IMR-90 (cell line): ENCODE data around the gene SLIT1. TPM values are rescaled to one million over a fixed set of nuclear protein-coding genes. Genes with fewer than 3 reads are reported as not detected.

Experiments used
- ATAC-seq: fragments of 200-7000 bp; cut with Tn5 transposase; 2 replicates; pipeline ENCODE4 v1.9.1; 2020; ENCODE audit warnings: low read depth, mild to moderate bottlenecking, moderate library complexity
- BruUV-seq: library from RNA; stranded (reverse); fragments of 400-500 nt; replicated peaks from 2 replicates; lab custom pipeline; 2021; lab: Mats Ljungman, UMichigan
- CTCF ChIA-PET: fragments of 300-600 bp; formaldehyde crosslinking; extraction: SDS; loops from one replicate; lab custom pipeline; 2021; ENCODE audit warnings: antibody characterized with exemption; lab: Yijun Ruan, JAX
- POLR2A ChIA-PET: fragments of 300-600 bp; sonication (Branson Sonifier 250); formaldehyde crosslinking; loops from one replicate; lab custom pipeline; 2022; ENCODE audit warnings: antibody characterized with exemption; ENCODE audit not compliant: unreplicated experiment; lab: Charles Lee
- DNase-seq: peaks from one replicate; pipeline ENCODE4 v3.0.0; 2013
- H2AFZ ChIP-seq: replicated peaks from 2 replicates; pipeline ENCODE3; 2013; ENCODE audit warnings: low read length, mild to moderate bottlenecking; ENCODE audit not compliant: poor library complexity
- H2AK5ac ChIP-seq: 2 replicates; pipeline ENCODE4 v1.6.1; 2013; ENCODE audit warnings: low read depth, low read length, inconsistent platforms
- H2AK9ac ChIP-seq: replicated peaks from 2 replicates; pipeline ENCODE3; 2013; ENCODE audit warnings: mild to moderate bottlenecking, low read depth, low read length, moderate library complexity; ENCODE audit not compliant: poor library complexity
- H2BK120ac ChIP-seq: 2 replicates; pipeline ENCODE4 v1.6.1; 2013; ENCODE audit warnings: low read depth, low read length, inconsistent platforms
- H2BK15ac ChIP-seq: 3 replicates; pipeline ENCODE4 v1.6.1; 2013; ENCODE audit warnings: low read depth, low read length, inconsistent platforms
- H2BK20ac ChIP-seq: 2 replicates; pipeline ENCODE4 v1.6.1; 2013; ENCODE audit warnings: low read depth, mild to moderate bottlenecking, inconsistent platforms, low read length, moderate library complexity
- H2BK5ac ChIP-seq: 2 replicates; pipeline ENCODE4 v1.6.1; 2013; ENCODE audit warnings: mild to moderate bottlenecking, low read depth, low read length, inconsistent platforms; ENCODE audit not compliant: poor library complexity, severe bottlenecking
- H3K14ac ChIP-seq: replicated peaks from 2 replicates; pipeline ENCODE4 v1.6.1; 2013; ENCODE audit warnings: low read depth, low read length, inconsistent platforms
- H3K18ac ChIP-seq: 2 replicates; pipeline ENCODE4 v1.6.1; 2013; ENCODE audit warnings: low read depth, low read length, control low read depth
- H3K23ac ChIP-seq: 2 replicates; pipeline ENCODE4 v1.6.1; 2013; ENCODE audit warnings: low read depth, low read length, inconsistent platforms
- H3K27ac ChIP-seq: 2 replicates; pipeline ENCODE4 v1.5.1; 2013; ENCODE audit warnings: mild to moderate bottlenecking, control low read depth, low read length; ENCODE audit not compliant: insufficient read depth
- H3K27me3 ChIP-seq: 2 replicates; pipeline ENCODE4 v1.6.1; 2013; ENCODE audit warnings: low read length; ENCODE audit not compliant: control insufficient read depth, insufficient read depth
- H3K36me3 ChIP-seq: 2 replicates; pipeline ENCODE4 v1.6.1; 2013; ENCODE audit warnings: low read length, mixed read lengths; ENCODE audit not compliant: control insufficient read depth, insufficient read depth
- H3K4ac ChIP-seq: 2 replicates; pipeline ENCODE4 v1.6.1; 2013; ENCODE audit warnings: low read depth, low read length, inconsistent platforms
- H3K4me1 ChIP-seq: 2 replicates; pipeline ENCODE4 v1.6.1; 2013; ENCODE audit warnings: low read length, mixed read lengths; ENCODE audit not compliant: control insufficient read depth, insufficient read depth
- H3K4me2 ChIP-seq: 2 replicates; pipeline ENCODE4 v1.6.1; 2013; ENCODE audit warnings: low read depth, mild to moderate bottlenecking, control low read depth, low read length, moderate library complexity
- H3K4me3 ChIP-seq: 2 replicates; pipeline ENCODE4 v1.5.1; 2013; ENCODE audit warnings: low read depth, mild to moderate bottlenecking, control low read depth, low read length, moderate library complexity; ENCODE audit not compliant: insufficient read depth
- H3K56ac ChIP-seq: 2 replicates; pipeline ENCODE4 v1.6.1; 2013; ENCODE audit warnings: low read length, inconsistent platforms; ENCODE audit not compliant: insufficient read depth; ENCODE audit errors: extremely low read depth
- H3K79me1 ChIP-seq, 2 experiments: 2 replicates each; pipeline ENCODE4 v1.6.1; 2013; ENCODE audit warnings: low read length in 2 of 2, inconsistent platforms in 1 of 2, low read depth in 1 of 2
- H3K9ac ChIP-seq: 2 replicates; pipeline ENCODE4 v1.6.1; 2013; ENCODE audit warnings: low read depth, low read length, control low read depth
- H3K9me1 ChIP-seq: 2 replicates; pipeline ENCODE4 v1.6.1; 2013; ENCODE audit warnings: low read length, inconsistent platforms; ENCODE audit not compliant: insufficient read depth
- H3K9me3 ChIP-seq: 2 replicates; pipeline ENCODE4 v1.6.1; 2013; ENCODE audit warnings: low read length; ENCODE audit not compliant: control insufficient read depth, insufficient read depth
- H4K20me1 ChIP-seq: 2 replicates; pipeline ENCODE4 v1.6.1; 2013; ENCODE audit warnings: low read length, inconsistent platforms; ENCODE audit not compliant: insufficient read depth
- H4K5ac ChIP-seq: 2 replicates; pipeline ENCODE4 v1.6.1; 2013; ENCODE audit warnings: mild to moderate bottlenecking, low read depth, low read length, control low read depth
- H4K8ac ChIP-seq, 2 experiments: 2 replicates each; pipeline ENCODE4 v1.6.1; 2013; ENCODE audit warnings: low read depth in 2 of 2, low read length in 2 of 2, control low read depth in 1 of 2, inconsistent platforms in 1 of 2
- H4K91ac ChIP-seq: 2 replicates; pipeline ENCODE4 v1.6.1; 2013; ENCODE audit warnings: low read depth, low read length, inconsistent platforms; ENCODE audit not compliant: insufficient read depth
- BHLHE40 ChIP-seq: fragments of 150-350 bp; IDR thresholded peaks from 2 replicates; pipeline ENCODE4 v1.6.1; 2016; ENCODE audit warnings: mild to moderate bottlenecking, low read depth, low read length
- CEBPB ChIP-seq: IDR thresholded peaks from 2 replicates; pipeline ENCODE4 v1.6.1; 2012; ENCODE audit warnings: low read depth, low read length, improper control_type of control experiment
- CHD1 ChIP-seq: IDR thresholded peaks from 2 replicates; pipeline ENCODE4 v1.6.1; 2012; ENCODE audit warnings: low read depth, low read length, improper control_type of control experiment
- FOS ChIP-seq: fragments of 150-350 bp; IDR thresholded peaks from 2 replicates; pipeline ENCODE4 v1.6.1; 2016; ENCODE audit warnings: low read depth, low read length
- MAFK ChIP-seq: IDR thresholded peaks from 2 replicates; pipeline ENCODE4 v1.6.1; 2012; ENCODE audit warnings: low read depth, low read length, improper control_type of control experiment
- MAZ ChIP-seq: IDR thresholded peaks from 2 replicates; pipeline ENCODE4 v1.6.1; 2012; ENCODE audit warnings: low read depth, mild to moderate bottlenecking, low read length, improper control_type of control experiment, moderate library complexity, borderline replicate concordance
- MXI1 ChIP-seq: IDR thresholded peaks from 2 replicates; pipeline ENCODE4 v1.6.1; 2012; ENCODE audit warnings: low read depth, mild to moderate bottlenecking, low read length, moderate library complexity, borderline replicate concordance
- NFE2L2 ChIP-seq: fragments of 150-350 bp; IDR thresholded peaks from 2 replicates; pipeline ENCODE4 v1.6.1; 2016; ENCODE audit warnings: low read depth, mild to moderate bottlenecking, low read length
- POLR2A ChIP-seq: IDR thresholded peaks from 2 replicates; pipeline ENCODE4 v1.6.1; 2012; ENCODE audit warnings: mild to moderate bottlenecking, low read depth, low read length
- RAD21 ChIP-seq: IDR thresholded peaks from 2 replicates; pipeline ENCODE4 v1.6.1; 2012; ENCODE audit warnings: low read length, improper control_type of control experiment
- RCOR1 ChIP-seq: IDR thresholded peaks from 2 replicates; pipeline ENCODE4 v1.6.1; 2012; ENCODE audit warnings: mild to moderate bottlenecking, low read length, improper control_type of control experiment; ENCODE audit not compliant: insufficient replicate concordance
- RFX5 ChIP-seq: IDR thresholded peaks from 2 replicates; pipeline ENCODE4 v1.8.0; 2012; ENCODE audit warnings: low read depth, mild to moderate bottlenecking, low read length, moderate library complexity
- SMC3 ChIP-seq: fragments of 150-350 bp; IDR thresholded peaks from 2 replicates; pipeline ENCODE4 v1.6.1; 2016; ENCODE audit warnings: low read depth, mild to moderate bottlenecking, antibody characterized with exemption, low read length, moderate library complexity
- WGBS, 2 experiments: methylation state at CpG; one replicate each; pipeline versions ENCODE4 v1.1.5 to v1.1.7; 2013; ENCODE audit warnings: missing lambda C conversion rate in 2 of 2; ENCODE audit not compliant: insufficient read length in 1 of 2; ENCODE audit errors: extremely low coverage in 2 of 2; 5-methylcytosine and 5-hydroxymethylcytosine counted together
- dilution Hi-C: fragments of 300-500 bp; cut with HindIII; formaldehyde crosslinking; loops from one replicate; pipeline ENCODE4 v1.14.3; 2018; ENCODE audit warnings: low sequenced_read_pairs; ENCODE audit not compliant: unreplicated experiment
- in situ Hi-C: fragments of 300-500 bp; cut with MboI; formaldehyde crosslinking; loops from 3 replicates; pipeline ENCODE4 v1.14.3; 2019; ENCODE audit warnings: low sequenced_read_pairs, inconsistent platforms, mixed read lengths
- intact Hi-C: fragments of 100-400 bp; cut with micrococcal nuclease; formaldehyde crosslinking; loops from 2 replicates; pipeline ENCODE4 v1.10.0; 2022
- polyA plus RNA-seq, 3 experiments: library from polyadenylated mRNA; depleted of rRNA; stranded (reverse); fragments of >200 nt; gene quantifications; 2 replicates each; pipeline ENCODE4 v1.2.3, GENCODE V29; 2012; ENCODE audit warnings: low replicate concordance in 1 of 3
- total RNA-seq: library from RNA; depleted of rRNA; stranded (reverse); fragments of >200 nt; gene quantifications from 2 replicates; pipeline ENCODE4 v1.2.3, GENCODE V29; 2012
- TF ChIP-seq, protein P1 (sequence below): conservative IDR thresholded peaks from 2 replicates; pipeline ENCODE4 v1.5.1; 2012; ENCODE audit warnings: mild to moderate bottlenecking, low read depth, low read length, improper control_type of control experiment

The SLIT1 gene
- total and polyA plus RNA-seq, 2 of the 4 experiments (the other 2 are of a cell fraction) = under 0.01 TPM

DNA sequence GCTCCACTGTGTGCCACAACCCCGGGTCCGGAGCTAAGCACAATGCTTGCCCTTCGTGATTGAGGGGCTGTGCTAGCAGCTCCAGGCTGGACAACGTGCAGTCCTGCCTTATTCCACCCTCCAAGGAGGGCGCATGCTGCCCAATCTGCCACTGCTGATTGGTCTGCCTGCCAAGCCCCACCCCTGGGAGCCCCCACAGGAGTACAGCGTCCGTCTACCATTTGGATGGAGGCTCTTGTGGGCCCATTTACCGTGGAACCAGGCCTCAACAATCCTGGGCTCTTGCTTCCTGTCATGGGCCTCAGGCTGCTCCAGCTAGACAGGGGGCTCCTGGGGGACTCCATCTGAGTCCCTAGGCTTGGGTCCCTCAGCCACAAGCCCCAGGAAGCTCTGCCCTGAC is 173.3 kb downstream of the SLIT1 start:
- Histone ChIP-seq H2AFZ (no peak overlapping the region), H2AK5ac (no peak overlapping the region), H3K27me3 (peaks cover 17% of the 10 kb centered on the region), H3K14ac (no peak overlapping the region), H3K9me3 (peaks cover 5% of the 10 kb centered on the region), H4K8ac (no peak overlapping the region), H3K36me3 (no peaks in the 10 kb centered on the region), H3K79me1 (no peaks in the 10 kb centered on the region), H2BK5ac (no peak overlapping the region), H3K23ac (no peak overlapping the region), H3K56ac (no peak overlapping the region), H3K9me1 (no peaks in the 10 kb centered on the region), H4K5ac (no peak overlapping the region), H3K4ac (no peak overlapping the region), H2BK20ac (no peak overlapping the region), H2BK15ac (no peak overlapping the region), H3K4me3 (no peak overlapping the region), H3K18ac (no peak overlapping the region), H2AK9ac (no peak overlapping the region), H3K4me2 (no peak overlapping the region), H3K9ac (no peak overlapping the region), H4K91ac (no peak overlapping the region), H4K20me1 (no peaks in the 10 kb centered on the region), H3K4me1 (no peaks in the 10 kb centered on the region), H2BK120ac (no peak overlapping the region), H3K27ac (no peak overlapping the region)
- intact Hi-C loops = no loop called here
- in situ Hi-C loops = no loop called here
- DNase-seq (no peak), ATAC-seq (no peak)
- WGBS, 2 experiments = 83% methylated on average over 8 of the region's 8 CpGs; no CpG with 5 or more reads in 1 of the 2 experiments
- dilution Hi-C loops = no loop called here
- ChIA-PET POLR2A (no interaction called here), CTCF (interaction anchor here (0.6 to 1.3 kb wide), 2 partner anchors 13 to 60 kb away, joined by 3 read pairs; no protein-coding TSS in a partner anchor)
- TF ChIP-seq NFE2L2 (no peak), RCOR1 (no peak), MXI1 (no peak), RFX5 (no peak), MAFK (no peak), FOS (no peak), MAZ (no peak), BHLHE40 (no peak), CEBPB (no peak), CHD1 (no peak), SMC3 (no peak), RAD21 (no peak), POLR2A (no peak)
- TF ChIP-seq, protein P1, sequence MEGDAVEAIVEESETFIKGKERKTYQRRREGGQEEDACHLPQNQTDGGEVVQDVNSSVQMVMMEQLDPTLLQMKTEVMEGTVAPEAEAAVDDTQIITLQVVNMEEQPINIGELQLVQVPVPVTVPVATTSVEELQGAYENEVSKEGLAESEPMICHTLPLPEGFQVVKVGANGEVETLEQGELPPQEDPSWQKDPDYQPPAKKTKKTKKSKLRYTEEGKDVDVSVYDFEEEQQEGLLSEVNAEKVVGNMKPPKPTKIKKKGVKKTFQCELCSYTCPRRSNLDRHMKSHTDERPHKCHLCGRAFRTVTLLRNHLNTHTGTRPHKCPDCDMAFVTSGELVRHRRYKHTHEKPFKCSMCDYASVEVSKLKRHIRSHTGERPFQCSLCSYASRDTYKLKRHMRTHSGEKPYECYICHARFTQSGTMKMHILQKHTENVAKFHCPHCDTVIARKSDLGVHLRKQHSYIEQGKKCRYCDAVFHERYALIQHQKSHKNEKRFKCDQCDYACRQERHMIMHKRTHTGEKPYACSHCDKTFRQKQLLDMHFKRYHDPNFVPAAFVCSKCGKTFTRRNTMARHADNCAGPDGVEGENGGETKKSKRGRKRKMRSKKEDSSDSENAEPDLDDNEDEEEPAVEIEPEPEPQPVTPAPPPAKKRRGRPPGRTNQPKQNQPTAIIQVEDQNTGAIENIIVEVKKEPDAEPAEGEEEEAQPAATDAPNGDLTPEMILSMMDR = no peak
- BruUV-seq = no TSS peak
